MM.1S (cell line): ENCODE results near the gene SLC4A4.

Experiments used
- DNase-seq: peaks from one replicate; pipeline ENCODE4 v3.0.0-alpha.2; 2015
- H2AFZ ChIP-seq: fragments of 300-600 bp; sonication (generic); 2 replicates; pipeline ENCODE4 v1.6.0; 2016; ENCODE audit warnings: antibody characterized with exemption, low read length
- H3F3A ChIP-seq: fragments of 300-600 bp; sonication (generic); 2 replicates; pipeline ENCODE4 v1.6.1; 2016; ENCODE audit warnings: mild to moderate bottlenecking, antibody characterized with exemption, low read length, moderate library complexity, mixed read lengths; ENCODE audit not compliant: insufficient read depth
- H3K27ac ChIP-seq: fragments of 300-600 bp; sonication (generic); 2 replicates; pipeline ENCODE4 v1.5.1; 2016; ENCODE audit warnings: mild to moderate bottlenecking, low read length
- H3K27me3 ChIP-seq: fragments of 300-600 bp; sonication (generic); replicated peaks from 2 replicates; pipeline ENCODE4 v1.6.0; 2016; ENCODE audit warnings: low read length; ENCODE audit not compliant: insufficient read depth
- H3K36me3 ChIP-seq: fragments of 300-600 bp; sonication (generic); replicated peaks from 2 replicates; pipeline ENCODE4 v1.6.1; 2016; ENCODE audit warnings: mild to moderate bottlenecking, low read length, mixed read lengths; ENCODE audit not compliant: insufficient read depth
- H3K4me1 ChIP-seq: fragments of 300-600 bp; sonication (generic); 2 replicates; pipeline ENCODE4 v1.6.1; 2016; ENCODE audit warnings: low read length, mixed read lengths
- H3K4me2 ChIP-seq: fragments of 300-600 bp; sonication (generic); 2 replicates; pipeline ENCODE4 v1.6.0; 2016; ENCODE audit warnings: low read depth, low read length
- H3K4me3 ChIP-seq: fragments of 300-600 bp; sonication (generic); 2 replicates; pipeline ENCODE4 v1.5.1; 2016; ENCODE audit warnings: low read length, mixed read lengths
- H3K79me2 ChIP-seq: fragments of 300-600 bp; sonication (generic); 2 replicates; pipeline ENCODE4 v1.6.1; 2016; ENCODE audit warnings: mixed run types, low read length, mixed read lengths
- H3K9ac ChIP-seq: fragments of 300-600 bp; sonication (generic); 2 replicates; pipeline ENCODE4 v1.6.1; 2016; ENCODE audit warnings: low read length, mixed read lengths
- H3K9me2 ChIP-seq: fragments of 300-600 bp; sonication (generic); replicated peaks from 2 replicates; pipeline ENCODE4 v1.6.1; 2016; ENCODE audit warnings: mild to moderate bottlenecking, low read length, mixed read lengths; ENCODE audit not compliant: insufficient read depth
- H3K9me3 ChIP-seq: fragments of 300-600 bp; sonication (generic); replicated peaks from 2 replicates; pipeline ENCODE4 v1.6.1; 2016; ENCODE audit warnings: mild to moderate bottlenecking, low read length, mixed read lengths; ENCODE audit not compliant: insufficient read depth
- H4K20me1 ChIP-seq: fragments of 300-600 bp; sonication (generic); 2 replicates; pipeline ENCODE4 v1.6.1; 2016; ENCODE audit warnings: mild to moderate bottlenecking, low read length, moderate library complexity, mixed read lengths; ENCODE audit not compliant: insufficient read depth
- EZH2 ChIP-seq: fragments of 300-600 bp; sonication (generic); optimal IDR thresholded peaks from 2 replicates; pipeline ENCODE3; 2017; ENCODE audit warnings: low read depth, mild to moderate bottlenecking, antibody characterized with exemption, low read length, mixed read lengths
- EZH2phosphoT487 ChIP-seq: fragments of 300-600 bp; sonication (generic); IDR thresholded peaks from 2 replicates; pipeline ENCODE4 v1.6.1; 2018; ENCODE audit warnings: antibody characterized with exemption, low read length
- TF ChIP-seq, protein P1 (sequence below): fragments of 300-600 bp; sonication (generic); IDR thresholded peaks from 2 replicates; pipeline ENCODE4 v1.5.1; 2016; ENCODE audit warnings: antibody characterized with exemption, low read length, mixed read lengths

SLC4A4 gene

DNA sequence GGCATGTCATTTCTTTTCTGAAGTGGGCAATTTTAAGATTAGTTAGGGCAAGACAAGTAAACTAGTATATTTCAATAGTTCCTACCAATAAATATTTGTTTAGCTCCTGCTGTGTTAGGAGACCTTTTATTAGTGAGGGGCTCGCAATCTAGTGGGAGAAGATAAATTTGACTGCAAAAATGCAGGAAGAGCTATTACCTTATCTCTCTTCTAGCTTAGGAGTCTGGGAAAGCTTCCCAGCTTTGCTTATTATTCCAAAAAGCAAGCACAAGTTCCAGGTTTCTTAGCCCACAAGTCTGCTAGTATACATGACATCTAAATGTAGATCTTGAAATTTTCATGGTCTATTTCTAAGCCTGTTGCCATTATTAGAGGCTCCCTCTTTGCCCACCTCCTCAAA, 254.0 kb downstream of the SLC4A4 start:
- no peaks in the 10 kb centered on the region for H3K27me3 ChIP-seq
- H3K27ac ChIP-seq = no peak overlapping the region
- no peak overlapping the region for H3K4me3 ChIP-seq
- TF ChIP-seq, protein P1, sequence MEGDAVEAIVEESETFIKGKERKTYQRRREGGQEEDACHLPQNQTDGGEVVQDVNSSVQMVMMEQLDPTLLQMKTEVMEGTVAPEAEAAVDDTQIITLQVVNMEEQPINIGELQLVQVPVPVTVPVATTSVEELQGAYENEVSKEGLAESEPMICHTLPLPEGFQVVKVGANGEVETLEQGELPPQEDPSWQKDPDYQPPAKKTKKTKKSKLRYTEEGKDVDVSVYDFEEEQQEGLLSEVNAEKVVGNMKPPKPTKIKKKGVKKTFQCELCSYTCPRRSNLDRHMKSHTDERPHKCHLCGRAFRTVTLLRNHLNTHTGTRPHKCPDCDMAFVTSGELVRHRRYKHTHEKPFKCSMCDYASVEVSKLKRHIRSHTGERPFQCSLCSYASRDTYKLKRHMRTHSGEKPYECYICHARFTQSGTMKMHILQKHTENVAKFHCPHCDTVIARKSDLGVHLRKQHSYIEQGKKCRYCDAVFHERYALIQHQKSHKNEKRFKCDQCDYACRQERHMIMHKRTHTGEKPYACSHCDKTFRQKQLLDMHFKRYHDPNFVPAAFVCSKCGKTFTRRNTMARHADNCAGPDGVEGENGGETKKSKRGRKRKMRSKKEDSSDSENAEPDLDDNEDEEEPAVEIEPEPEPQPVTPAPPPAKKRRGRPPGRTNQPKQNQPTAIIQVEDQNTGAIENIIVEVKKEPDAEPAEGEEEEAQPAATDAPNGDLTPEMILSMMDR = no peak
- no peak for TF ChIP-seq EZH2phosphoT487
- no peak for TF ChIP-seq EZH2
- H3K36me3 ChIP-seq = no peaks in the 10 kb centered on the region
- no peaks in the 10 kb centered on the region for H3K4me1 ChIP-seq
- no peaks in the 10 kb centered on the region for H3F3A ChIP-seq
- H4K20me1 ChIP-seq = no peaks in the 10 kb centered on the region
- no peak overlapping the region for H3K4me2 ChIP-seq
- H3K9ac ChIP-seq = no peak overlapping the region
- H2AFZ ChIP-seq = no peak overlapping the region
- no peak for DNase-seq
- no peaks in the 10 kb centered on the region for H3K9me2 ChIP-seq
- H3K9me3 ChIP-seq = no peaks in the 10 kb centered on the region
- no peaks in the 10 kb centered on the region for H3K79me2 ChIP-seq

DNA sequence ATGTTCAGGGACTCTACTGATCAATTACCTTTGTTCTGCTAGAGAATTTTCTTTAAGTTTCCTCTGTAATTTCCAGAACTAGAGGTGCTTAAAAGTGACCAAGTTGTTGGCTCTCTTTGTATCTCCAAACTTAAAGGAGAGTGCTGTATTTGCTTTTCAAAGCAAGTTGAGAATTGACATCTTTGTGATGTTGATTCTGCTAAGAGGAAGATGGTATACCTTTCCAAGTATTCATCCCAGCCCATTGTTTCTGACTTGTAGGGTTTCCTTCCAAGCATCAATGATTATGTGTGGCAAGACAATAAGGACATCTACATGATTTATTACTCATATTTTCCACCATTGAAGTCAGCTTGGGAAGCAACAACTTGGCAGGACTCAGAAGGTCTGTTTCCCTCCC, 254.5 kb downstream of the SLC4A4 start:
- Histone ChIP-seq H2AFZ (no peak overlapping the region), H4K20me1 (no peaks in the 10 kb centered on the region), H3K4me2 (no peak overlapping the region), H3K9ac (no peak overlapping the region), H3K27me3 (no peaks in the 10 kb centered on the region), H3K27ac (no peak overlapping the region), H3K79me2 (no peaks in the 10 kb centered on the region), H3F3A (no peaks in the 10 kb centered on the region), H3K36me3 (no peaks in the 10 kb centered on the region), H3K4me1 (no peaks in the 10 kb centered on the region), H3K9me3 (no peaks in the 10 kb centered on the region), H3K9me2 (no peaks in the 10 kb centered on the region), H3K4me3 (no peak overlapping the region)
- DNase-seq = no peak
- TF ChIP-seq, protein P1 = no peak
- TF ChIP-seq EZH2phosphoT487 (no peak), EZH2 (no peak)

DNA sequence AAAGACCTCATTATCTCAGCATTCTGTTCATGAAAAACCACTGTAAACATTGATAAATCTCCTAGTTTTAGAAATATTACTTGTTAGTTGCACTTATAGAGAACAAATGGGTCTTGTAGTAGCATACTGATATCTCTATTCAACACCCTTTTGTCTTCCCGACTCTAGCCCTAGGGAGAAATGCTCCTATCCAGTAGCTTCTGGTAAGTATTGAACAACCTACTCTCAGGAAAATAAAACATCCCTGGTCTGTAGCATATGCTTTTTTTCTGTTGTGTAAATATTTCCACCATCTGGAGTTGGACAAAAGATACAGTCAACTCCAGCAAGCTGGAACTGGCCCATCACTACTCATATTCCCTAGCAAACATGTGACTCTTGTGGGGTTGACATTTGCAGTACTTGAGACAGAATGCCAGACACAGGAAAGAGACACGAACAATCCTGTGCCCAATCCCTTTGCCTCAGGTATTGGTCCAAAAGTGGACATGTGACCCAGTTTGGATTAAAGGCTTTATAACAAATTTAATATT, 256.8 kb downstream of the SLC4A4 start:
- Histone ChIP-seq H3K4me1 (no peaks in the 10 kb centered on the region), H3K27me3 (no peaks in the 10 kb centered on the region), H3K9me2 (no peaks in the 10 kb centered on the region), H3K9ac (no peak overlapping the region), H3F3A (no peaks in the 10 kb centered on the region), H4K20me1 (no peaks in the 10 kb centered on the region), H3K4me3 (no peak overlapping the region), H3K79me2 (no peaks in the 10 kb centered on the region), H3K27ac (no peak overlapping the region), H3K9me3 (no peaks in the 10 kb centered on the region), H3K4me2 (no peak overlapping the region), H3K36me3 (no peaks in the 10 kb centered on the region), H2AFZ (no peak overlapping the region)
- TF ChIP-seq EZH2phosphoT487 (no peak), EZH2 (no peak)
- TF ChIP-seq, protein P1 = no peak
- DNase-seq = no peak
